Omental fat pad (tissue), 4 donors: ENCODE results near the gene ORC6. TPM values are rescaled to one million over a fixed set of nuclear protein-coding genes. Genes with fewer than 3 reads are reported as not detected.

Experiments used
- ATAC-seq: fragments of 150-250 bp; one replicate; pipeline ENCODE4 v1.9.1; 2016; ENCODE audit warnings: mild to moderate bottlenecking, moderate library complexity; ENCODE audit not compliant: low FRiP score
- DNase-seq: peaks from one replicate; pipeline ENCODE4 v3.0.0-alpha.2; 2019; ENCODE audit warnings: low spot score
- total RNA-seq, 4 donors: library from RNA; depleted of rRNA; stranded (reverse); fragments of >200 nt; gene quantifications; one replicate each; pipeline ENCODE4 v1.1.0, GENCODE V29; 2016
- TF ChIP-seq, protein P1 (sequence below), 3 donors: fragments of 450-650 bp; IDR thresholded peaks; one replicate each; pipeline ENCODE4 v1.5.1; 2016 to 2017; ENCODE audit warnings: antibody characterized with exemption in 3 of 3, mild to moderate bottlenecking in 3 of 3, moderate library complexity in 2 of 3

The ORC6 gene
- total RNA-seq, 4 donors from 2014 or later = 0.63 to 3.1 (median 1.5) TPM

DNA sequence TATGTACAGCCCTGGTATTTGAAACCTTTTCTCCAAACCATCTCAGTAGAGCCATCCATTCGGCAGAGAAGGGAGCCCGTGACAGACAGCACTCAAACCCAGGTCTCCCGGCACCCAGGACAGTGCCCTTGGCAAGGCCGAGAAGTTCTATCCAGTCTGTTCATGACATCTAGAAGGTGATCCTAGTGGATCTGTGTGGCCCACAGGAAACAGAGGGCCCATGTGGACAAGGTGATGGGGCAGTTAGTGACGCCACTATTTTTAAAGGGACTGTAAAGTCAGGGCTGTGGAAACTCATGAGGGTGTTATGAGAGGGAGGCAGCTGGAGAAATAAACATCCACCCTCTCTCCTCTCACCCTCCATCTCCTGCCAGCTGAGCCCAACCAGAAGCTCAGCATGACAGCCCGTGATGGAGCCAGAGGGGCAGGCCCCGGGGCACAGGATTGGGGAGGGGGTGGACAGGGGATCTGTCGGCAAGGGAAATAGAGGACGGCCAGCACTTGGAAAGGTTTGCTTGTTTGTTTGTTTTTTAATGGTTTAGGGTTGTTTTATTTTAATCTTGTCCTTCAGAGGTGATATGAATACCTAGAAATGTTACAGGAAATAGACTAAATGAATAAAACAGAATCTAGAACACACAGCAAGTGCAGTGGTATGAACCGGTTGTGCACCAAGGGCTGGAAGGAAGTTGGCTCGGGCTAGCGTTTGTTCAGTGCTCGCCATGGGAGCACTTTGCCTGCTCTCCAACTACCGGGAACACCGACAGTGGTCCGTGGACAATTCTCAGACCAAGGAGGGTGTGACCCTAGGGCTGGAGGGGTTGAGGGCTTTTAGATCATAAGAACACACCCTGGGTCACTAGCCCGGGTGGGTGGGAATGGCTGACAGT is 41.6 kb downstream of the ORC6 start:
- ATAC-seq (no peak), DNase-seq (no peak)
- TF ChIP-seq, protein P1, sequence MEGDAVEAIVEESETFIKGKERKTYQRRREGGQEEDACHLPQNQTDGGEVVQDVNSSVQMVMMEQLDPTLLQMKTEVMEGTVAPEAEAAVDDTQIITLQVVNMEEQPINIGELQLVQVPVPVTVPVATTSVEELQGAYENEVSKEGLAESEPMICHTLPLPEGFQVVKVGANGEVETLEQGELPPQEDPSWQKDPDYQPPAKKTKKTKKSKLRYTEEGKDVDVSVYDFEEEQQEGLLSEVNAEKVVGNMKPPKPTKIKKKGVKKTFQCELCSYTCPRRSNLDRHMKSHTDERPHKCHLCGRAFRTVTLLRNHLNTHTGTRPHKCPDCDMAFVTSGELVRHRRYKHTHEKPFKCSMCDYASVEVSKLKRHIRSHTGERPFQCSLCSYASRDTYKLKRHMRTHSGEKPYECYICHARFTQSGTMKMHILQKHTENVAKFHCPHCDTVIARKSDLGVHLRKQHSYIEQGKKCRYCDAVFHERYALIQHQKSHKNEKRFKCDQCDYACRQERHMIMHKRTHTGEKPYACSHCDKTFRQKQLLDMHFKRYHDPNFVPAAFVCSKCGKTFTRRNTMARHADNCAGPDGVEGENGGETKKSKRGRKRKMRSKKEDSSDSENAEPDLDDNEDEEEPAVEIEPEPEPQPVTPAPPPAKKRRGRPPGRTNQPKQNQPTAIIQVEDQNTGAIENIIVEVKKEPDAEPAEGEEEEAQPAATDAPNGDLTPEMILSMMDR (IDR thresholded peaks at IDR 0.05) = no peak

GRCh38 chr16:46731691-46732555 is 42.5 kb downstream of the ORC6 start:
- ATAC-seq (no peak), DNase-seq (no peak)
- TF ChIP-seq, protein P1 (IDR thresholded peaks at IDR 0.05) = no peak

- DNase-seq = no peak
- no peak for ATAC-seq
- TF ChIP-seq, protein P1 (IDR thresholded peaks at IDR 0.05) = no peak
Observed at GRCh38 chr16:46732561-46732960, 43.1 kb downstream of the ORC6 start.

DNA sequence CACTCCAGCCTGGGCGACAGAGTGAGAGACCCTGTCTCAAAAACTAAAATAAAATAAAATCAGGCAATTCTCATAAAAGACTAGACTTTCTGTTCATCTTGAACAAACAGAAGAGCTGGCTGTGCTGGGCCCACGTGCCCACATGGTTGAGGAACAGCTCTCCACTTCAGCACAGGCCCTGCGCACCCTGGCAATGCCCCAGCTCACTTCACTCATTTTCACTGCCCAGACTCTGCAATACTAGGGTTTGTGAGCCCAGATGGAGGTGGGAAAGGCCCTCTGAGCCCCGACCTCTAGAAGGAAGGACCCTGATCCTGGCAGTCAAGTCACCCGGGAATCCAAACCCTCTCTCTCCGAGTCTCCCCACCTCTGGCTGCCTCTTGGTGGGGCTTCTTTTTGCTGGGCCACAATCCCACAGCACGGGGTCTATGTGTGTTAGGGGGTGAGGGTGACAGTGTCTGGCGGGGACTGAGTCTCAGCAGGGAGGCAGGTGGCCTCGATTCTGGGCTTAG is 43.9 kb downstream of the ORC6 start:
- TF ChIP-seq, protein P1 (IDR thresholded peaks at IDR 0.05) = no peak
- DNase-seq = no peak
- ATAC-seq = no peak

DNA sequence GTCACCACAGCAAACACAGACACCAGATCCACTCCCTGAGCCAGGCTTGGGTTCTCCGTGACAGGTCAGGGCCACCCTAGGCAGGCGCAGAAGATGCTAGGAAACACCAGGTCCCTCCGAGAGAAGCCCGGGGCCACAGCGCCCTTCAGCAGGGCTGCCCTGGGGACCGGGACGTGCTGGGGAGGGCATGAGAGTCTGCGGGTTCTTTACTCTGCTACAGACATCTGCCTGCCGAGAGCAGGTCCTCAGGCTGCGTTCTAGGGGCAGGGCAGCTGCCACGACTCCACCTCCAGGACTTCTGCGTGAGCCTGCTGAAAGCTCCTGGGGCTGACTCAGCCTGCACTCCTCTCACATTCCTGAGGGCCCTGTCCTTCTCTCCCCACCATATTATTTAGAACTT is 47.2 kb downstream of the ORC6 start:
- no peak for DNase-seq
- TF ChIP-seq, protein P1 (IDR thresholded peaks at IDR 0.05) = no peak
- ATAC-seq = no peak

DNA sequence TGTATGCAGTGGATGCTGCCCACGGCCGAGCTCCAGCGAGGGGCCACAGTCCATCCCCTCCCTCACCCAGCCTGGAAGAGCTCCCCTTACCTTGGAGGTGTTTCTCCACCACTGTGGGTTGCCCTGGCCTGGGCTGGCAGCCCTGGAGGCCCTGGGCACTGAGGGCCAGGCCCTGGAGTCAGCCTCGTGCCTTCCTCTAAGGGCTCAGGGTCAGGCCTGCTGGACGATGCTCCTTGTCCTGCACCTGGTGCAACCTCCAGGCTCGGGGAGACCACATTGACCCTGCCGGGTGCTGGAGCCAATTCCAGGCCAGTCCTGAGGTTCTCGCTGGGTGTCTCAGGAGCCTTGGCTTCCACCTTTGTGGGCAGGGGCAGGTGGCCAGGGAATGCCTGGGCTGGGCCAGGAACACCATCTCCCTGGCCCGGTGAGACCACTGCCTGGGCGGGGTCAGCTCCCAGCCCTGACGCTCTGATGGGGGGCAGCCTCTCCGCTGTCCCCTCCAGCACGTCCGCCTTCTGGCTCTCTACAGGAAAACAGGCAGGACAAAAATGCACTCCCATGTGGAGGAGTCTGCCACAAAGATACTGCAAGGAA is 48.3 kb downstream of the ORC6 start:
- DNase-seq (no peak), ATAC-seq (no peak)
- TF ChIP-seq, protein P1 (IDR thresholded peaks at IDR 0.05) = no peak
